GM21423 (cell line): Measurements from ENCODE around the gene TRIM16.
A peak's percentile ranks its signal among the peaks of the same experiment; 100 is the strongest.
"Not testable (repeated sequence)": the region's sequence is repeated elsewhere in the genome, so short reads cannot be mapped to it uniquely, and the experiment has no call there.

Experiments used
- ATAC-seq: cut with Tn5 transposase; IDR thresholded peaks from one replicate; pipeline ENCODE4 v1.9.1; 2021; ENCODE audit warnings: mild to moderate bottlenecking, moderate library complexity; ENCODE audit not compliant: unreplicated experiment

Gene TRIM16

DNA sequence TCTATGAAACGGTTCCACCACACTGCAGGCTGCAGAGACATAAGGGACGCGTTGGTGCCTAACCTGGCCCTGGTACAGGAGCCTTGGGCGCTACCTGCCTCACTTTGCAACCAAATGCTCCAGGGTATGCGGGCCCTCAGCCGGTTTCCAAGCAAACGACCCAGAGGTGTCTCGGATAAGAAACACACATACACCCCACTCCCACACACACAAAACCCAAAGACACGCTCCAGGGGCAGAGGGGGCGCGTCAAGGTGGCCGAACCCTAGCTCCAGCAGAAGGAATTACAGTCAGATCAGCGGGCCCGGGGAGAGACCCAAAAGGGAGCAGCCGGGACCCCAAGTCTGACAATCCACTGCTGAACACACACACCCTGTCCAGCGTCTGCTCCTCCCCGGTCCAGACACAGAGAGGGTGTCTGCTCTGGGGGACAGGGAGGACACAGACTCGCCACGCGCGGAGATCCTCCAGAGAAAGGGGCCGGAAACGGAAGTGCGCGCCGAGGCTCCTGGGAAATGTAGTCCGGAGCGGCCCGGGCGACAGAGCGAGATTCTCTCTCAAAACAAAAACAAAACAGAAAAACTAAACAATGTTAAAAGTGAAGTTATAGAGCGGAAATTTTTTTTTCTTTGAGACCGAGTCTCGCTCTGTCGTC lies at the start of gene TRIM16:
Gene TRIM16 (minus strand): TSS at position 488 of the 655 bp plus-strand sequence. CDS start 32,702 bp downstream, outside the sequence.
- ATAC-seq, result peak; percentile 95

DNA sequence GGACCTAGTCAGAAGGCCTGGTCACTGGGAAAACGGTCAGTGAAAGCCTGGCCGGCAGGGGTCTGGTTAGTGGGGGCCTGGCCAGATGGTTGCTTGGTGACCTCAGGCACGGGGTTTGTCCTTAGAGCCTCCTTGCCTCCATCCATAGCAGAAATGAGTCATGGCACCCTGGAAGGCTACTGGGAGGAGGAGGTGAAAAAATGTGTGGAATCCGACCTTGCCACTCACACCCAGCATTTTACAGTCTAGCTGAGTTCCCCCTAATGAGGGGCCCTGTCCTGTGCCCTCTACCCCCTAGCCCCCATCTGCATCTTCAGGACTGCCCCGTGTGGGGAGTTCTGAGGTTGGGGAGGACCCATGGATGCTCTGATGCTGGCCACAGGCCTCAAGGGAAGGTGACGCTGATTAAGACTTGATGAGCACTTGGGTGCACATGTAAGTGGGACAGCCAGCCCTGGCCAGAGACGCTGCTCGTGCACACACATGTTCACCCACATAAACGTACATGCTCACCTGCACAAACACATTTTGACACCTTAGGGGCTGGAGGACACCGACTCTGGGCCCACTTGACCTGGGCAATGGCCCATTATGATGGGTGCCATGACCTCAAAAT lies 49.2 kb upstream of the TRIM16 start:
- ATAC-seq, result not testable (repeated sequence)

DNA sequence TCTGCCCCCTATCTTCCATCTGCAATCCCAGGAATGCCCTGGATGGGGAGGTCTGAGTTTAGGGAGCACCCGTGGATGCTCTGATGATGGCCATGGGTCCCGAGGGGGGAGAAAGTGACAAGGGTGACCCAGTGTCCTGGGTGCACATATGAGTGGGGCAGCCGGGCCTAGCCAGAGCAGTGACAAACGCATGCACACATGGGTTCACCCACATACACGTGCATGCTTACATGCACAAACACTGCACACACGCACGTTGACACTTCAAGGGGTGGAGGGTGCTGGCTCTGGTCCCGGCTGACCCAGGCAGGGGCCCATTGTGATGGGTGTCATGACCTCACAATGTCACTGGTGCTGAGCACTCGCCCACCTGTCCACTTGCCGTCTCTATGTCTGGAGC lies 47.8 kb upstream of the TRIM16 start, which contains the start of gene TBC1D26:
Gene TBC1D26 (plus strand): TSS at position 384 of the 400 bp plus-strand sequence. CDS start 3,066 bp downstream, outside the sequence.
- ATAC-seq, result not testable (repeated sequence)

DNA sequence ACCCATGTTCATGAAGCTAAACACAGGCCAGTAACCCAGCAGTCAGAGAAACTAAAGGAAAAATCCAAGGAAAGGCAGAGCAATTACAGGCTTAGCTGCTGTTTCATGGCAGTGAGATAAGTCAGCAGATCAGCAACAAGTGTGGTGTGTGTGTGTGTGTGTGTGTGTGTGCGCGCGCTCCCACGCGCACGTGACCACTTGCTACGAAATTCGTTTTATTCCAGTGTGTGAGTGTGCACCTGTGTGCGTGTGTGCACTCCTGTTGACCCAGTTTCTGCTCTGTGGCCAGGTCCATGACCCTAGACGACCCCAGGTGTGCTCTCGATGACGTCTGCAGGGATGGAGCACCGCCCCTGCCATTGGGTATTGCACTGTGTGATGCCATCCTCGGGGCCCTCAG lies 46.4 kb upstream of the TRIM16 start:
- not testable (repeated sequence) for ATAC-seq

DNA sequence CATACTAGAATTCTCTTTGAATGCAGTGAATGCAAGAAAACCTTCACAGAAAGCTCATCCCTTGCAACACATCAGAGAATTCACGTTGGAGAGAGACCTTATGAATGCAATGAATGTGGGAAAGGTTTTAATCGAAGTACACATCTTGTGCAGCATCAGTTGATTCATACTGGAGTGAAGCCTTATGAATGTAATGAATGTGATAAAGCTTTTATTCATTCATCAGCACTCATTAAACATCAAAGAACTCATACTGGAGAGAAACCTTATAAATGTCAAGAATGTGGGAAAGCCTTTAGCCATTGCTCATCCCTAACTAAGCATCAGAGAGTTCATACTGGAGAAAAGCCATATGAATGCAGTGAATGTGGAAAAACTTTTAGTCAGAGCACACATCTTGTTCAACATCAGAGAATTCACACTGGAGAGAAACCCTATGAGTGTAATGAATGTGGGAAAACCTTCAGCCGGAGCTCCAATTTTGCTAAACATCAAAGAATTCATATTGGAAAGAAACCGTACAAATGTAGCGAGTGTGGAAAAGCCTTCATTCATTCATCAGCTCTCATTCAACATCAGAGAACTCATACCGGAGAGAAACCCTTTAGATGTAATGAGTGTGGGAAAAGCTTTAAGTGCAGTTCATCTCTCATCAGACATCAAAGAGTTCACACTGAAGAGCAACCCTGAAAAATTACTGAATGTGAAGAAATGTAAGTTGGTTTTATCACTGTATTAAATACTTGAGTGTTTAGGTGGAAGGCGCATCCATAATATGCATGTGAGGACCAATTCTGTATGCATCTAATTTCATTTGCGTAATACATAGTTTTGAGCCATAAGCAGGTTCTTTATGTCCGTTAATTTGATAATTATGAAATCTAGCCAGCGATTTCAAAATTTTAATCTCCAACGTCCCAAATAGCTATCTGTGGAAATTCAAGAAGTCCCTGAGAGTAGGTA lies 32.8 kb upstream of the TRIM16 start:
- ATAC-seq, result not testable (repeated sequence)

DNA sequence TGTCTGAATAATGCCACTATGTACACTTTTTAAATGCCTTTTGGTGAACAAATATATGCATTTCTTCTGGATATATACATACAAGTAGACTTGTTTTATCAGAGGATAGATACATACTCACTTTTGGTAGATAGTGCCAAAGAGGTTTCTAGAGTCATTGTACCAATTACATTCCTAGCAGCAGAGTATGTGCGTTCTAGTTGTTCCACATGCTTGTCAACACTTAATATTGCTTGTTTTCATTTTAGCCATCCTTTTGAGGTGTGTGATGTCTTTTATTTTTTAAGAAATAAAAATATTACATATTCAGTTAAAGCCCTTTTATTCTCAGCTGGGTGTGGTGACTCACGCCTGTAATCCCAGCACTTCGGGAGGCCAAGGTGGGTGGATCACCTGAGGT lies 24.8 kb upstream of the TRIM16 start:
- ATAC-seq, result not testable (repeated sequence)

DNA sequence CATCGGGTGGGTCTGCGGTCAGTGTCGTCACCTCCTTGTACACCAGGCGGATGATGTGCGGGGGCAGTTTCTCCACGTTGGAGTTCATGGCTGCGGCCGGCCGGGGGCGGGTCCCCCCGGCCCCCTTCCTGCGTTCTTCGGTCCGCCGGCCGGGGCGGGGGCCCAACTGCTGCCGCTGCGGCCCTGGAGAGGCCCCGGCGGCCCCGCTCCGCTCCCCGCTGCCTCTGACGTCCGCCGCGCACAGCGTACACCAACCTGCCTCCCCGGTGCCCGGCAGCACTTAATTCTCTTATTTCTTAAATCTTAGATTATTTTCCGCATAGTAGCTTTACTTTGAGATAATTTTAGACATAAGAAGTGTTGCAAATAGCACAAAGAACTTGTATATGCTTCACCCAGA lies 20.7 kb upstream of the TRIM16 start:
- ATAC-seq, result not testable (repeated sequence)

DNA sequence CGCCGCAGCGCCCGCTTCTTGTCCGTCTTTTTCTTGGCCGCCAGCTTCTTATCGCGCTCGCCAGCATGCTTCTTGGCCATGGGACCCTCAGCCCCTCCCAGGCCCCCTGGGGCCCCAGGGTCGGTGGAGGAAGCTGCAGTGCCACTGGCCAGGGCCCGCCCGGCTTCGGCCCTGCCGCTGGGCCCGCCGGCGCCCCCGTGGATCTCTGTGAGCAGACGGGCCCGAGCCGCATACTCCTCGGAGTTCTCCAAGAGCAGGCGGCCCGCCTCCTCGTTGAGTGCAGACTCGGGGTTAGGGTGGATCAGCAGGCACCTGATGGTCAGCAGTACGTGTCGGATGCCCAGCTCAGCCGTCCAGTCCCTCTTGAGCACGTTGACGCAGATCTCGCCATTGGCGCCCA lies 20.1 kb upstream of the TRIM16 start:
- not testable (repeated sequence) for ATAC-seq

DNA sequence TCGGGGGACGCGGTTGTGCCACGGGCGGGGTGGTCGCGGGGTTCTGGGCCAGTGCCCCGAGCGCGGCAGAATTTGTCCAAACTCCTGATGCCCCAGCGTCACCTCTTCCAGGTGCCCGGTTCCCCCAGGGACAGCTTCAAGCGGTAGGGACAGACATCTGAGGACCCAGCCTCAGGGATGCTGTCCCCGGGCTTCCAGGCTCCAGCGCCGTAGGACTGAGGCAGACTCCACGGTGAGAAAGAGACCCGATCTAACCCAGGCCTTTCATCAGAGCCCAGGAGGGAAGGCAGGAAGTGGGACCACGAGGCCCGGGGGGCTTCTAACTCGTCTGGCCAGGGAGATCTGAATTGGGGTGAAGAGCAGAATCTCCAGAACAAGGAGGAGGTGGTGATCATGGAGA lies 15.8 kb upstream of the TRIM16 start:
- ATAC-seq, result not testable (repeated sequence)

DNA sequence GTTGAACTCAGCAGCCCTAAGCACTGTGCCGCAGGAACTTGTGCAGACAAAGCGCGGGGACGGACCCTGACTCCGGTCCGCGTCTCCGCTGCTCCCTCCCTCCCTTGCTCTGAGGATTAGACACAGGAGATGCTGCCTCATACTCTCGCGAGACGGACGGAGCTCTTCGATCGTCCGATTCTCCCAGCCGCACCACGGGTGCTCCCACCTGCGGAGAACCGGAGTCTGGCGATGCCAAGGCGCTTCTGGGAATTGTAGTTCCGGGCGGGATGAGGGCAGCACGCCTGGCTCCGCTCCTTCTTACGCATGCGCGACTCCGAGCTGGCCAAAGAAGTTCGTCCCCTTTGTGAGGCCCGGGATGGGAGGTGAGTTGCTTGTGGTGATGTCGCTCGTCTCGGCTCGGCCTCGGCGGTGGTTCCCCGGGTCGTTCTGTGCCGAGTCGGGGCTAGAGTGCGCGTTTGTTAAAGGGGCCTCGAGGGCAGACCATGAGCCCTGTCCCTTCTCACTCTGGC lies 15.4 kb upstream of the TRIM16 start, which contains the start of gene ZNF286A:
Gene ZNF286A (plus strand): TSS at position 340 of the 512 bp plus-strand sequence. CDS start 578 bp downstream, outside the sequence.
- peak; percentile 98 for ATAC-seq

DNA sequence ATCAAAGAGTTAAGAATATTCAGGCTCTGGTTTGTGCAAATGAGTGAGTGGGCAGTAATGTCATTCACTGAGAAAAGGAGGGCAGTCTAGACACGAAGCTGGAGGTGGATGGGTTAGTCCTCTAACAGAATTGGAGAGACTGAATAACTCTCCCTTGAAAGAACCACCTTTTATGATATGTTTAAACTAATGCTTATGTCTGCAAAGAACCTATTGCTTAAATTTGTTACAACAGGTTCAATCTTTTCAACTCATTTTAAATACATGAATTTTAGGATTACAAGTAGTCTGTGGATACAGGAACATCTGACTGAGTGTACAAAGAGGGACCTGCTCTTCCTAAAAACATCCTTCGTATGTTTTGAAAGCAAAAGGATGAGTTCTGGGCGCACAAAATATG lies 14.9 kb upstream of the TRIM16 start:
- ATAC-seq, result not testable (repeated sequence)

DNA sequence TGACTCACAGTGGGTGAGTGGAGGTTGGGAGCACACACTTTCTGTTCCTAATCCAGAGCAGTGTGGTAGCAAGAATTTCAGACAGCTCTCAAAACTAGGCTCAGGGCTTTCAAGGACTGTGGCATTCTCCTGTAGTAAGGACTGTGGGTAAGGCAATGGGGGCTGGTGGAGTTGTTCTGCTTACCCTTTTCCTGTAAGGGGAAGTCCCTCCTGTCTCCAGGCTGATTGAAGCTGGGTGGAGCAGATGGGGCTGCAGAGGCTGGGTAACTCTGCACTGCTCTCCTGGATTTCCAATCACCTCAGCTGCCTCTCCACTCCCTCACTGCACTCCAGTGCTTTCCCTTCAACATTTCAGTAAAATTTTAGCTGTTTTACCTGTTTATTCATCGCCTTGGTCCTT lies 3.4 kb upstream of the TRIM16 start:
- ATAC-seq, result not testable (repeated sequence)

DNA sequence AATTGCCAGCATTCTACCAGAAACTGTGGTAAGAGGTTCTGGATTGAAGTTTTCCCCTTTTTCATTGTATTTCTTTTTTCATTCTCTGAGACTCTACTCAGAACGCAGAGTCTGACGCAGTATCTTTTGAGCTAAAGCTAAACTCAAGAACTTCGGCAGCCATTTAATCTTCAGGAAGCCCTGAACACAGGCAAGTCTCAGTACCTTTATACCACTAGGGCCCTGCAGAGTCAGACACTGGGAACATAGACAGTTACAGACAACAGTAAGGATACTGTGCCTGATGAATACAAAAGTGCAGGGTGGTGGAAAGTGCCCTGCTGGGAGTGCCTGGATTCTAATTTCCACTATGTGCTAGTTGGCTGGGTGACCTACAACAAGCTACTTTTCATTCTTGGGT lies 976 bp downstream of the TRIM16 start:
- ATAC-seq, result not testable (repeated sequence)

DNA sequence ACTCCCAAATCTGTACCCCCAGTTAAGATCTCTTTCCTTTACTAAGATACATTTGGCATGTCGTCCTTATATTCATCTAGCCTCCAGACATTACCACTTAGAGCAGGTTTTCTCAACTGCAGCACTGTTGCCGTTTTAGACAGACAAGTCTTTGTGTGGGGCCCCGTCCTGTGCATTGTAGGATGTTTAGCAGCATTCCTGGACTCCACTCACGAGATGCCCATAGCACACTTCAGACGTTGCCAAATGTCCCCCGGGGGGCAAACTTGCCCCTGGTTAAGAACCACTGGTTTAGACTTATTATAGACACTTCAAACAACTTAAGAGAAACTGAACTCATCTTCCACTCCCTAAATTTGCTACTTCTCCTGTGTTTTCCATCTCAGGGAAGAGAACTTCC lies 8.1 kb downstream of the TRIM16 start:
- ATAC-seq, result not testable (repeated sequence)

DNA sequence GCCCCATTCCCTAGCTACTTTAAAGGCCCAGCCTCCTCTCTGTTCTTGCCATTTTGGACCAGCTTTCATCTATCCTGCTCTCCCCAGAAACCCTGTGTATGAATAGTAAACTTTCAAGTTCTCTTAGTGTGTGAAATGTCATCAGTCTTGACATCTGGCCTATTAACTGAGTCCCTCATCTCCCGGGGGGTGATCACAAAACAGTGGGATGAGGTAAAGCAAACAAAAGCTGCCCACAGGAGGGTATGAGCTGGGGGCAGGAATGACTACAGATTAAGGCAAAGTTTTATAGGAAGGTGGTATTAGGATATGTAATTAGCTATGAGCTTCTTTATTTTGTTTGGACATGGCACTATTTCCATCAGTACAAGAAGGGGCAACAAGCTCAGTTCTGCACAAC lies 9.5 kb downstream of the TRIM16 start:
- ATAC-seq, result not testable (repeated sequence)

DNA sequence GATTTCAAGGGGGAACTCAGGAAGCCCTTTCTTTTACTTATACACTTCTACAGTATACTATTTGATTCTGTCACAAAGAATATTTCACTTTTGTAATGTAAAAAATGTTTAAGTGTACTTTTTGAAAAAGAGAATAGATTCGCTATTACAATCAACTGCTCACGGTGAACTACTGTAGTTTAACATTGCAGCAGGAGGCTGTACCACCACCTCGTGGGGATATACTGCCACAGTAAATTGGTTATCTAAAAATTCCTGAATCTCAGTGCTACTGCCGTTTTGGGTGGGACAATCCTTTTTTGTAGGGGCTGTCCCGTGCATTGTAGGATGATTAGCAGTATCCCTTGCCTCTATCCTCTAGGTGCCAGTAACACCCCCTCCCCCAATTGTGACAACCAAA lies 14.6 kb downstream of the TRIM16 start:
- ATAC-seq, result not testable (repeated sequence)

DNA sequence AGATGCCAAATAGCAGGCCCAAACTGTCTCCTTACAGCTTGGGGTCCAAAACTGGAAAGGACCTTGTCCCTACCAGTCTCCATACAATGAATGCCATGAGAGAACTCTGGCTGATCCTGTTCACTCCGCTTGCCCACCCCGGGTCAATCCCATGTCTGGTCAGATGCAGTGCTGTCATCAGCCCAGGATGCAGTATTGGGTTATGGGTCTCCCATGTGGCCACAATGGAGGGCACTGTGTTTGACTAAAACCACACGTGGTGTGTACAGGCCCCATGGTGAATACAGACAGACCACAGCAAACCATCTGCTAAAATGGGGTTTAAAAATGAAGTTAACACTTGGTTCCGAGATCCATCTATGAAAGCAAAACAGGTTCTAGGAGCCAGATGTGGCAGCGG lies 20.4 kb downstream of the TRIM16 start:
- ATAC-seq, result no peak

DNA sequence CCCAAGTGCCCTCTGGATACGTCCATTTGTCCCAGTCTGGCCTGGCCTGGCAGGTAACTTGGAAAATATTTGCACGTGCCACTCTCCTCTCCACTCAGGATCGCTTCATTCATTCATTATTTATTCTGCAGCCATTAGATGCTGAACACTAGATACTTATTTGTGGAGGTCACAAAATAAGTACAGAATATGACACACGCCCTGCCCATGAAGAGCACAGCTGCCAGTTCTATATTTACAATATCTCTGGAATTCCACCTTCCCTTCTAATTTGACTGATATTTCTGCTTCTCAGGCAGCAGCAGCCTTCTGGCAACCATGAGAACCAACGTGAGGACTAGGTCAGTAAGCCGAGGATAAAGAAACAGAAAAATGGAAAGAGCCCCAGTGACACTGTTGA lies 20.9 kb downstream of the TRIM16 start:
- ATAC-seq, result no peak

DNA sequence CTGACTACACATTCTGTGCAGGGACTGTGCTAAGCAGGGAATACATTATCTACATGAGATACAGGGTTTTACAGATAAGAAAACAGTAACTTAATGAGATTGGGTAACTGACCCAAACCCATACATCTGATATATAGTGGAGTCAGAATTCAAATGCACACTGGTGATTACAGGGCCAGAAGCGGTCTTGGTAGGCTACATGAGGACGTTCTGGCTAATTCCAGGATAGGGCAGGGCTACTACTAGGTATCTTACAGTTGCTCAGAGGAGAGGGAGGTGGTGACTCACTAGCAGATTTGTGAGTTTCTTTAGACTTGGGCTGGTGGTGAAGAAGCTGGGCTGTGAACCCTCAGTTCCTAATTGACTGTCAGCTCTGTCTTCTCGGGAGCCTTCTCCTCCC lies 21.4 kb downstream of the TRIM16 start:
- ATAC-seq, result no peak

DNA sequence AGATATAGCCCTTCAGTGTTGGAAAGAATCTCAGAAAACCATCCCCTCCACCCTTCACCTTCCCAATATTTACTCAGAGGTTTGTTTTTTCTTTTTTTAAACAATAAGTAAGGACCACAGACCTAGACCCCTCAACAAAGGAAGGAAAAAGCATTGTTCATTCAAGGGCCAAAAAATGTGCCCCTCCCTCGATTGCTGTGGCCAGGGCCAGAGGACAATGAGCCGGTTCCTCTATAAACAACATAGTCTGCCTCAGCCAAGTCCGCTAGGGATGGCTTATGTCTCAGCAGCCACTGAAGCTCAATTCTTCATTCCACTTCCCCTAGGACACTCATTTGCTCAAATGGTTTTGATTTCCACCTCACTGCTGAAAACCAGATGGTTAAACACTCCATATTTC lies 24.0 kb downstream of the TRIM16 start:
- ATAC-seq, result no peak

DNA sequence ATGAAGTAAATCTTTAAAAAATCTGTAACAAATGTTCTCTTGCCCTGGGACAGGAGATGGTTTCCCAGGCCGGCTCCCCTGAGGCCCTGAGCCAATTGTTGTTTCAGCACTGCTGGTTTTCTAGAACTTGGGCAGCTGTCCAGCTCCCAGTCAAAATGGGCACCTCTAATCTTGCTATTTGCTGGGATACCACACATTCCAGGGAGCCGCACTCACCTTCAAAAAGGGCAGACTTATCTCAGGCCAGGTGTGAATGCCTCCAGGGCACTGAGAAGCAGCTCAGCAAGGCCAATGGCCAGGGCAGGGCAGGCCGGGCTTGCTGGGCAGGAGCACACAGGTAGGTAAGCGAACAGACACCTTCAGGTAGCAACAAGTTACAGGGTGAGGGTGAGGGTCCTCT lies 24.4 kb downstream of the TRIM16 start:
- ATAC-seq, result no peak
